ENCODE data around the gene PIP4K2A. TPM values are rescaled to one million over a fixed set of nuclear protein-coding genes. Genes with fewer than 3 reads are reported as not detected.

Gene PIP4K2A
- total and polyA plus RNA-seq, 2 experiments from 2014 or later: 39.9 to 40.1 TPM

DNA sequence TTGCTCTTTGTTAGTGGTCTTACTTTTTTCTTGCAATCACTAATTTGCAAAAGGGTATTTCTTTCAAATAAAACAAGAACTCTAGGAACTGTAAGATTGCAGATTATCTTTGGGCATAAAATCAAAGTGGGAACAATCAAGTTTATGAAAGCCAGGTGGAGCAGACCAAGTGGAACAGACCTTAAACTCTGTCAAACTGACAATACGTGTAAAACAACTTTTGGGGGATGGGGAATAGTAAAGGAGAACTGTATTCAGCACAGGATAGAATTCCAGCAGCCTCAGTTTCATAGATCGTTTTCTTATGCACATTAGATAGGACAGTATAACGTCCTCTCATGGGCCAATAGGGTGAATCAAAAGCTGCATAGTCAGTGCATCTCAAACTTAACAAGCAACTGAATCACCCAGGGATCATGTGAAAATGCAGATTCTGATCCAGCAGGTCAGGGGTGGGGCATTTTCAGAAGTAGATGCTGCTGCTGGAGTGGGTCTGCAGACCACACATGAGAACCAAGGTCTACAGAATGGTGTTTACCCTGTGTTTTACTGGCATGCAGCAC, 120.7 kb downstream of the PIP4K2A start:
- no peaks in the 10 kb centered on the region for H3F3A ChIP-seq (replicated peaks; ENCODE audit: low read depth)
- peaks cover 29% of the 10 kb centered on the region for H3K4me1 Mint-ChIP-seq
- H3K27ac Mint-ChIP-seq: peak overlapping the region; percentile 8; the same call in 1 of the 2 replicates
- H3K27me3 Mint-ChIP-seq (ENCODE audit: insufficient read depth, low read depth, poor library complexity): peaks cover 1% of the 10 kb centered on the region
- H3K4me2 ChIP-seq: no peak overlapping the region
- DNase-seq (ENCODE audit: low spot score) (no peak), ATAC-seq (no peak)
- H3K4me3 Mint-ChIP-seq: no peak overlapping the region
- H2AFZ ChIP-seq: no peak overlapping the region
- no peaks in the 10 kb centered on the region for H3K36me3 ChIP-seq (ENCODE audit: insufficient read depth)
- H3K4me1 ChIP-seq (ENCODE audit: insufficient read depth): peaks cover 15% of the 10 kb centered on the region
- peaks cover 18% of the 10 kb centered on the region for H3K79me2 ChIP-seq (replicated peaks; ENCODE audit: insufficient read depth)
- no peak overlapping the region for H3K4me3 ChIP-seq
- no peak overlapping the region for H3K27ac ChIP-seq (ENCODE audit: low read depth)
- H3K9me2 ChIP-seq (ENCODE audit: insufficient read depth): no peaks in the 10 kb centered on the region
- TF ChIP-seq, protein P1, sequence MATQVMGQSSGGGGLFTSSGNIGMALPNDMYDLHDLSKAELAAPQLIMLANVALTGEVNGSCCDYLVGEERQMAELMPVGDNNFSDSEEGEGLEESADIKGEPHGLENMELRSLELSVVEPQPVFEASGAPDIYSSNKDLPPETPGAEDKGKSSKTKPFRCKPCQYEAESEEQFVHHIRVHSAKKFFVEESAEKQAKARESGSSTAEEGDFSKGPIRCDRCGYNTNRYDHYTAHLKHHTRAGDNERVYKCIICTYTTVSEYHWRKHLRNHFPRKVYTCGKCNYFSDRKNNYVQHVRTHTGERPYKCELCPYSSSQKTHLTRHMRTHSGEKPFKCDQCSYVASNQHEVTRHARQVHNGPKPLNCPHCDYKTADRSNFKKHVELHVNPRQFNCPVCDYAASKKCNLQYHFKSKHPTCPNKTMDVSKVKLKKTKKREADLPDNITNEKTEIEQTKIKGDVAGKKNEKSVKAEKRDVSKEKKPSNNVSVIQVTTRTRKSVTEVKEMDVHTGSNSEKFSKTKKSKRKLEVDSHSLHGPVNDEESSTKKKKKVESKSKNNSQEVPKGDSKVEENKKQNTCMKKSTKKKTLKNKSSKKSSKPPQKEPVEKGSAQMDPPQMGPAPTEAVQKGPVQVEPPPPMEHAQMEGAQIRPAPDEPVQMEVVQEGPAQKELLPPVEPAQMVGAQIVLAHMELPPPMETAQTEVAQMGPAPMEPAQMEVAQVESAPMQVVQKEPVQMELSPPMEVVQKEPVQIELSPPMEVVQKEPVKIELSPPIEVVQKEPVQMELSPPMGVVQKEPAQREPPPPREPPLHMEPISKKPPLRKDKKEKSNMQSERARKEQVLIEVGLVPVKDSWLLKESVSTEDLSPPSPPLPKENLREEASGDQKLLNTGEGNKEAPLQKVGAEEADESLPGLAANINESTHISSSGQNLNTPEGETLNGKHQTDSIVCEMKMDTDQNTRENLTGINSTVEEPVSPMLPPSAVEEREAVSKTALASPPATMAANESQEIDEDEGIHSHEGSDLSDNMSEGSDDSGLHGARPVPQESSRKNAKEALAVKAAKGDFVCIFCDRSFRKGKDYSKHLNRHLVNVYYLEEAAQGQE (IDR thresholded peaks at IDR 0.05; ENCODE audit: unreplicated experiment): no peak
- TF ChIP-seq JUNB (IDR thresholded peaks at IDR 0.05; ENCODE audit: unreplicated experiment) (no peak), EZH2 (IDR thresholded peaks at IDR 0.05; ENCODE audit: low read depth, unreplicated experiment) (no peak), POLR2AphosphoS5 (IDR thresholded peaks at IDR 0.05; ENCODE audit: low read depth) (no peak)
- peaks cover 10% of the 10 kb centered on the region for H3K36me3 Mint-ChIP-seq (ENCODE audit: low read depth)
- no peaks in the 10 kb centered on the region for H3K27me3 ChIP-seq (ENCODE audit: insufficient read depth)
- peaks cover 7% of the 10 kb centered on the region; the same call in 1 of the 2 replicates for H4K20me1 ChIP-seq (replicated peaks; ENCODE audit: insufficient read depth)
- no peaks in the 10 kb centered on the region for H3K9me3 Mint-ChIP-seq

DNA sequence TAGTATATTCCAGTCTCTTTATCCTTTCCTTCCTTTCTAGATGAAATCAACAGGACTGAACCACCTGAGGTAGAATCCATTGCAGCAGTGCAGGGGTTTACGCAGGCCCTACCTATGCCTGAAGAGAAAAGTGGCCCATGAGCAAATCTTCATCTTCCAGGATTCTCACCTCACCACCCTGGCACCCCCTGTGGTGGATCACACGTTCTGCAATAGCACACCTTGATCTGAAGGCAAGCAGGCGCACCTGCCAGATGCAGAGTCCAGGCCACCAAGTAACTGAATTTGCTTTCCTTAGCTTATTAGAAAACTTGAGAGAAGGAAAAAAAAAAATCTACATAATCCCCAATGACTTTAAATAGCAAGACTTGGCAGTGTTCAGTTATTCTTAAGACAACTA, 121.4 kb downstream of the PIP4K2A start:
- Histone ChIP-seq H4K20me1 (replicated peaks; ENCODE audit: insufficient read depth) (peaks cover 7% of the 10 kb centered on the region; the same call in 1 of the 2 replicates), H3K27ac (ENCODE audit: low read depth) (no peak overlapping the region), H2AFZ (no peak overlapping the region), H3K4me2 (no peak overlapping the region), H3K27me3 (ENCODE audit: insufficient read depth) (no peaks in the 10 kb centered on the region), H3K4me3 (no peak overlapping the region), H3K36me3 (ENCODE audit: insufficient read depth) (peaks cover 3% of the 10 kb centered on the region), H3K4me1 (ENCODE audit: insufficient read depth) (peaks cover 13% of the 10 kb centered on the region), H3K79me2 (replicated peaks; ENCODE audit: insufficient read depth) (peaks cover 18% of the 10 kb centered on the region), H3F3A (replicated peaks; ENCODE audit: low read depth) (no peaks in the 10 kb centered on the region), H3K9me2 (ENCODE audit: insufficient read depth) (no peaks in the 10 kb centered on the region)
- no peaks in the 10 kb centered on the region for H3K9me3 Mint-ChIP-seq
- DNase-seq (ENCODE audit: low spot score) (no peak), ATAC-seq (no peak)
- H3K4me3 Mint-ChIP-seq: no peak overlapping the region
- peaks cover 29% of the 10 kb centered on the region for H3K4me1 Mint-ChIP-seq
- TF ChIP-seq JUNB (IDR thresholded peaks at IDR 0.05; ENCODE audit: unreplicated experiment) (no peak), EZH2 (IDR thresholded peaks at IDR 0.05; ENCODE audit: low read depth, unreplicated experiment) (no peak)
- peaks cover under 1% of the 10 kb centered on the region for H3K27me3 Mint-ChIP-seq (ENCODE audit: insufficient read depth, low read depth, poor library complexity)
- H3K27ac Mint-ChIP-seq: no peak overlapping the region
- peaks cover 10% of the 10 kb centered on the region for H3K36me3 Mint-ChIP-seq (ENCODE audit: low read depth)

DNA sequence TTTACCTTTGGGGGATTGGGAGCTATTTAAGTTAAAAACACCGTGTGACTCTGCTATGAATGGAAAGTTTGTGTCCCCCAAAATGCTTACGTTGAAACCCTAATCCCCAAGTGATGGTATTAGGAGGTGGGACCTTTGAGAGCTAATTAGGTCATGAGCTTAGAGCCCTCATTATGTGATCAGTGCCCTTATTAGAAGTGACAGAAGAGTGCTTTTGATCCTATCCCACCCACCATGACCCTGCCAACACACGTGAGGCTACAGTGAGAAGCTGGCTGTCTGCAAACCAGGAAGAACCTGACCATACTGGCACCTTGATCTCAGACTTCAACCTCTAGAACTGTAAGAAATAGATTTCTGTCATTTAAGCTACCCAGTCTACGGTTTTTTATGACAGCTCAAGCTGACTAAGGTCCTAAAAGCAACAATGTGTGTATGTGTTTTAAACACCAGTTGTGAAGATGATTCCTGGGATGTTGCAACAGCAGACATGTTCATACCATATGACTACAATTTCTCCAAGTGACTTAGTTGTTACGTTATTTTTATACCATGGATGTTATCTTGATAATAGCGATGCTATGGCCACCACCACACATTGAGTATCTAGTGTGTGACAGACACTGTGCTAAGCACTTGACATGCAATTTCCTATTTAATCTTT, 124.4 kb downstream of the PIP4K2A start:
- H3K27ac Mint-ChIP-seq: no peak overlapping the region
- Histone ChIP-seq H3K27me3 (ENCODE audit: insufficient read depth) (no peaks in the 10 kb centered on the region), H3K4me3 (no peak overlapping the region), H3K36me3 (ENCODE audit: insufficient read depth) (peaks cover 6% of the 10 kb centered on the region), H3K4me2 (no peak overlapping the region), H2AFZ (no peak overlapping the region), H3K9me2 (ENCODE audit: insufficient read depth) (no peaks in the 10 kb centered on the region), H3F3A (replicated peaks; ENCODE audit: low read depth) (no peaks in the 10 kb centered on the region), H4K20me1 (replicated peaks; ENCODE audit: insufficient read depth) (peaks cover 7% of the 10 kb centered on the region; the same call in 1 of the 2 replicates), H3K4me1 (ENCODE audit: insufficient read depth) (peaks cover 10% of the 10 kb centered on the region; the same call in 1 of the 2 replicates), H3K79me2 (replicated peaks; ENCODE audit: insufficient read depth) (peaks cover 6% of the 10 kb centered on the region), H3K27ac (ENCODE audit: low read depth) (no peak overlapping the region)
- ATAC-seq (no peak), DNase-seq (ENCODE audit: low spot score) (no peak)
- H3K9me3 Mint-ChIP-seq: no peaks in the 10 kb centered on the region
- H3K4me1 Mint-ChIP-seq: peaks cover 22% of the 10 kb centered on the region
- H3K36me3 Mint-ChIP-seq (ENCODE audit: low read depth): peaks cover 10% of the 10 kb centered on the region; the same call in 2 of the 3 replicates
- H3K27me3 Mint-ChIP-seq (ENCODE audit: insufficient read depth, low read depth, poor library complexity): no peaks in the 10 kb centered on the region
- no peak overlapping the region for H3K4me3 Mint-ChIP-seq
- TF ChIP-seq, protein P1 (IDR thresholded peaks at IDR 0.05; ENCODE audit: unreplicated experiment): no peak
- TF ChIP-seq ZNF331 (CRISPR knock-in tag; IDR thresholded peaks at IDR 0.05; ENCODE audit: low read depth): no peak
- no peak for TF ChIP-seq EZH2 (IDR thresholded peaks at IDR 0.05; ENCODE audit: low read depth, unreplicated experiment)
- TF ChIP-seq NANOG (IDR thresholded peaks at IDR 0.05; ENCODE audit: borderline replicate concordance): no peak
